Thyroid gland (tissue), 4 donors: ENCODE measurements around the gene CAPN5.

Experiments used
- POLR2A ChIP-seq, 2 donors: fragments of 450-650 bp; IDR thresholded peaks; one replicate each; pipeline ENCODE4 v1.6.1; 2017; ENCODE audit warnings: antibody characterized with exemption in 2 of 2, mild to moderate bottlenecking in 2 of 2, moderate library complexity in 1 of 2
- TF ChIP-seq, protein P1 (sequence below), 6 experiments: fragments of 200-600 bp in 3 of 6; fragments of 450-650 bp in 3 of 6; sonication (generic) in 3 of 6; IDR thresholded peaks; one replicate each; pipeline ENCODE4 v1.5.1; 2016 to 2019; ENCODE audit warnings: antibody characterized with exemption in 6 of 6, mild to moderate bottlenecking in 2 of 6, inconsistent platforms in 1 of 6, moderate library complexity in 1 of 6

DNA sequence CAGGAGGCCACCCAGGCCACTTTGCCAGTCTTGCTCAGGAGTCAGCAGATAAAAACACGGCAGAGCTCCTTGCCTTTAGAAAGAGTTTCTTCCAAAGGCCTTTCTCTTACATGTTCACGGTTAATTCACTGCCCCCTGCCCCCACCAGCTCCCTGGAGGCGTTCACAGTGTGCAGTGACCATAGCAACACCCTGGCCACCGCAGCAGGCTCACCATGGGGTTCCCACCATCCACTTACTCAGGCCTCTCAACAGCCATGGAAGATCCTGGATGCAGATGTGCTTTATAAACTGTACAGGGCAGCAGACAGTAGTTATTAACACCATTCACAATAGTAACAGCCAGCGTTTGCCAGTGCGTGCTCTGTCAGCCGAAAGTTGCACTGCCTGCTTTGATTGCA lies 50.7 kb downstream of the CAPN5 start:
- TF ChIP-seq, protein P1, sequence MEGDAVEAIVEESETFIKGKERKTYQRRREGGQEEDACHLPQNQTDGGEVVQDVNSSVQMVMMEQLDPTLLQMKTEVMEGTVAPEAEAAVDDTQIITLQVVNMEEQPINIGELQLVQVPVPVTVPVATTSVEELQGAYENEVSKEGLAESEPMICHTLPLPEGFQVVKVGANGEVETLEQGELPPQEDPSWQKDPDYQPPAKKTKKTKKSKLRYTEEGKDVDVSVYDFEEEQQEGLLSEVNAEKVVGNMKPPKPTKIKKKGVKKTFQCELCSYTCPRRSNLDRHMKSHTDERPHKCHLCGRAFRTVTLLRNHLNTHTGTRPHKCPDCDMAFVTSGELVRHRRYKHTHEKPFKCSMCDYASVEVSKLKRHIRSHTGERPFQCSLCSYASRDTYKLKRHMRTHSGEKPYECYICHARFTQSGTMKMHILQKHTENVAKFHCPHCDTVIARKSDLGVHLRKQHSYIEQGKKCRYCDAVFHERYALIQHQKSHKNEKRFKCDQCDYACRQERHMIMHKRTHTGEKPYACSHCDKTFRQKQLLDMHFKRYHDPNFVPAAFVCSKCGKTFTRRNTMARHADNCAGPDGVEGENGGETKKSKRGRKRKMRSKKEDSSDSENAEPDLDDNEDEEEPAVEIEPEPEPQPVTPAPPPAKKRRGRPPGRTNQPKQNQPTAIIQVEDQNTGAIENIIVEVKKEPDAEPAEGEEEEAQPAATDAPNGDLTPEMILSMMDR (IDR thresholded peaks at IDR 0.05), result no peak
- TF ChIP-seq POLR2A (IDR thresholded peaks at IDR 0.05), result no peak
